GM19468 (cell line): ENCODE measurements around the gene PAOX.
"Not testable (repeated sequence)": the region's sequence is repeated elsewhere in the genome, so short reads cannot be mapped to it uniquely, and the experiment has no call there.

Experiments
- ATAC-seq: cut with Tn5 transposase; IDR thresholded peaks from one replicate; pipeline ENCODE4 v1.9.1; 2021; ENCODE audit warnings: mild to moderate bottlenecking, moderate library complexity, moderate number of reproducible peaks; ENCODE audit not compliant: unreplicated experiment; ENCODE audit errors: extremely low read depth

Gene PAOX

GRCh38 chr10:133400624-133401424 lies 21.8 kb downstream of the PAOX start:
- ATAC-seq, result peak; percentile 38

- peak; percentile 2 for ATAC-seq
Observed at GRCh38 chr10:133401500-133401899, 22.4 kb downstream of the PAOX start.

GRCh38 chr10:133401981-133402725 lies 23.1 kb downstream of the PAOX start:
- no peak for ATAC-seq

DNA sequence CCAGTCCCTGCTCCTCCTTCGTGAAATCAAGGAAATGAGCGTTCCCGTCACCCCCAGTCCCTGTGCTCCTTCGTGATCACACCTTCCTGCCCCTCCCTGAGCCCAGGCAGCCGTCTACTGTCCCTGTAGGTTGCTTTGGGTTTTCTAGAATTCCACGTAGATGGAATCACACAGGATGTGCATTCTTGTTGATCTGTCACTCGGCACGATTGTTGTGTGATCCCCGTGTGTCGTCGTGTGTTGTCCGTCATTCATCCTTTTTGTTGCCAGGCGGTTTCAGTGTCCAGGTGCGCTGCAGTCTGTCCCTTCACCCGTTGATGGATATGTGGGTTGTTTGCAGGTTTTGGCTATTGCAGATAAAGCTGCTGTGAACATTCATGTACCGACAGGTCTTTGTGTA lies 24.3 kb downstream of the PAOX start:
- ATAC-seq, result no peak

GRCh38 chr10:133403784-133404183 lies 24.7 kb downstream of the PAOX start:
- no peak for ATAC-seq

GRCh38 chr10:133405272-133405671 lies 26.2 kb downstream of the PAOX start:
- no peak for ATAC-seq

GRCh38 chr10:133405844-133406527 lies 26.9 kb downstream of the PAOX start:
- peak; percentile 43 for ATAC-seq

- no peak for ATAC-seq
Observed at GRCh38 chr10:133411523-133412380, 32.7 kb downstream of the PAOX start.

GRCh38 chr10:133412381-133412711 lies 33.3 kb downstream of the PAOX start:
- ATAC-seq, result no peak

GRCh38 chr10:133414401-133414800 lies 35.3 kb downstream of the PAOX start:
- ATAC-seq, result not testable (repeated sequence)

GRCh38 chr10:133415752-133416151 lies 36.7 kb downstream of the PAOX start:
- ATAC-seq, result no peak

GRCh38 chr10:133418289-133418993 lies 39.4 kb downstream of the PAOX start:
- no peak for ATAC-seq

GRCh38 chr10:133419211-133419950 lies 40.3 kb downstream of the PAOX start:
- ATAC-seq, result no peak

DNA sequence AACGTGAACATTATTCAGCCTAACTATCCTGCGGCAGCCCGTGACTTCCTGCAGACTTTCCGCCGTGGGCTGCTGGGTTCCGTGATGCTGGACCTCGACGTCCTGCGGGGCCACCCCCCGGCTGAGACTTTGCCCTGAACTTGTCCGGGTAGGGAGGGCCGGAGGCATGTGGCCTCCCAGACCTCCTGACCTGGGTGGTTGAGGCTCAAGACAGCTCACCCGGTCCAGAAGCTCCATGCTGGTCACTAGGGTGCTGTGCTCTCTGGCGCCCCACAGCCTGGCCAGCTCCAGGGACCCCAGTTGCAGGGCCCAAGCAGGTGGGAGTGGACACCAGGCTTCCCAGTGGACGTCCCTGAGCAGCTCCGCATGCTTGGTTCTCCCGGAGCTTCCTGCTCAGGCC lies 41.0 kb downstream of the PAOX start:
- no peak for ATAC-seq

GRCh38 chr10:133420579-133420978 lies 41.5 kb downstream of the PAOX start:
- ATAC-seq, result no peak

GRCh38 chr10:133421336-133422222 lies 42.5 kb downstream of the PAOX start:
- ATAC-seq, result no peak

DNA sequence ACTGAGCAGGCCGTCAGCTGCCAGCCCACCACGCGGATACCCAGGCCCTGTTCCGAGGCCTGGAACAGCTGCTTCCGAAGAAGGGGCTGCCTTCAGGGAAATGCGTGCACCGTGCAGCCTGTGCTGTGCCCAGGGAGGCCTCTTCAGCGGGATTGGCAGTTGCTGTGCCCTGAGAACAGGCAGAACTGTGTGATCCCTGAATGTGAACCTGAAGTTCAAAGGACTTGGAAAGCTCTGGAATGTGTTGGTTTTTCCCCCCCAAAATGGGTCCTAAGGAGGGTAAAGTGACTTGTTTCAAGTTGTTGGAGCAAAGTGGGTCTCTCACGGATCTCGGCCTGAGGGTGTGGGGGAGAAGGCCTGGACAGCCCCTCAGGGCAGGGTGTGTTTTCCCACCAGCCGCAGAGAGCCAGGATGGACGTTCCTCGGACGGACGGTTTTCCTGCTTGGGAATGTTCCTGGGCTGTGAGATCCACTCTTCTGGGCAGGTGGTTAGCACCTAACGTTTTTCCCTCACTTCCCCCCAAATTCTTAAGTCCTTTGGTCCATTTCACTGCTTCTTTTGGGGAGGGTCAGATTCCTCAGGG lies 43.3 kb downstream of the PAOX start:
- no peak for ATAC-seq
